HG03025 (cell line): ENCODE data around the gene TOP3B.
A peak's percentile ranks its signal among the peaks of the same experiment; 100 is the strongest.
"Not testable (repeated sequence)": the region's sequence is repeated elsewhere in the genome, so short reads cannot be mapped to it uniquely, and the experiment has no call there.

Experiments
- ATAC-seq: cut with Tn5 transposase; IDR thresholded peaks from one replicate; pipeline ENCODE4 v1.9.1; 2021; ENCODE audit warnings: mild to moderate bottlenecking, moderate library complexity; ENCODE audit not compliant: unreplicated experiment, low FRiP score

TOP3B gene

DNA sequence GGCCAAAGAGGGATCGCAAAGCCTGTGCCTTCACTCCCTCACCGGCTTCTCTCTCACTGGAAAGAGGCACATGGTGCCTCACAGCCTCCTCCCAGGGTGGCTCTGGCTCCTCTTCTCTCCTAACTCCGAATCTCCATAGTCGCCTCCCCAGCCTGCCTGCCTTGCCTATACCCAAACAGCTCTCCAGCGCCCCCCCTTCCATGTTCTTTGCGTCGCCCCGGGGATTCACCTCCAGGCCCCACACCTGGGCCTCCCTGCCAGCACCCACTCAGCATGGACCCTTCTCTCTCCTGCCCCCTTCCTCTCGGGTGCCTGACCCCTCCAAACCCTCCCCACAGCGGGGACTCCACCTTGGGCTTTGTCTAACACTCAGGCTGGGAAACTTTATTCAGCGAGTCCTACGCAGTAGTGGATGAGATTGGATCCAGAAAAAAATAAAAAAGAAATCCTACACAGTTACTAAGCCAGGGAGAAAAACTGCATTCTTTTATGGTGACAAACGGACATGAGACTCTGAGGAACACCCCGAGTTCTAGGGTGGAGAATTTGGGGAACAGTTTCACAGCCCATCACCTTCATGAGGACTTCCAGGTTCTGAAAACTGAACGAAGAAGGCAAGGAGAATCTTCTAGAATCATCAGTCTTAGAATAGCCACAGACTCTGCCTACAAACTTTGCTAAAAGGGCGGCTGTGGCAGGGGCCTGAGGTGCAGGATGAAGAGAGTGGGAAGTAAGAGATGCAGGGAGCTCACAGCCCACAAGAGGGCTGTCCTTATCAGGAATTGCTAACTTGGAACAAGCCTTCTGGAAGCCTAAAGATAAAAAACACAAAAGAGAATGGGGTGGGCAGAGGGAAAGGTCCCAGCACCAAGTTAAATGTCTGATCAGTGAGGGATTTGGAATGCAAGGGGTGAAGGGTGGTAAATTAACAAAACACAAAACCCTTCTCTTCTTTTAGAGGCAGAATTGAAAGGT is 35.3 kb downstream of the TOP3B start:
- no peak for ATAC-seq

GRCh38 chr22:21946262-21946925 is 36.2 kb downstream of the TOP3B start:
- ATAC-seq, result no peak

DNA sequence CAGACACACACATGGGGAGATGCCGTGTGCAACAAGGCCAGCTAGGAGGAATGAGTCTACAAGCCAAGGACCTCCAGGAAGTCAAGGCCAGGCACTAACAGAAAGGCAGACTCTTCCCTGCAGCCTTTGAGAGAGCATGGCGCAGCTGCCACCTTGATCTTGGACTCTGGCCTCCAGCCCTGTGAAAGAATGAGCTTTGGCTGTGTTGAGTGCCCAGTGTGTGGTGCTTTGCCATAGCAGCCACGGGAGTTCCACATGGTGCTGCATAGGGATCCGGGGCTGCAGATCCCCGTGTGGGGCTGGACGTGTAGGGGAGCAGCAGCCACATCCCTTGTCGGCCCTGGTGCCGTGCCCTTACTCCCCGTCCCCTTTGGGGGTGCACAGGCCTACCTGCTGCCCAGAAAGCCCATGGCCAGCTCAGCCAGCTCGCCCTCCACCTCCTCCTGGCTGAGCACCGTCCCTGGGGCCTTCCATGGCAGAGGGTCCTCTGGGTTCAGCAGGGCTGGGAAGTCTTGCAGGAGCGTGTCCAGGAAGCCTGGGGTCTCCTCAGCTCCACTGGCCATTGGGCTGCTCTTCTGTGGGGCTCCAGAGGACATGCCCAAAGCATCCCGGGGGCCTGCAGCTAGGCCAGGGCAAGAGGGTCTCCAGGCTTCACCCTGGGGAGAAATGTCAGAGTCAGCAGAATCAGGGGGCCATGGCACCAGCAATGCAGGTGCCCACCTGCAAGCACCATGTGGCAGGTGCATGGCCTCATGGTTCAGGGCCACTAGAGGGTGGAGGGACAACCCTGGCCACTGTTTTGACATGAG is 36.9 kb downstream of the TOP3B start:
- ATAC-seq, result no peak

DNA sequence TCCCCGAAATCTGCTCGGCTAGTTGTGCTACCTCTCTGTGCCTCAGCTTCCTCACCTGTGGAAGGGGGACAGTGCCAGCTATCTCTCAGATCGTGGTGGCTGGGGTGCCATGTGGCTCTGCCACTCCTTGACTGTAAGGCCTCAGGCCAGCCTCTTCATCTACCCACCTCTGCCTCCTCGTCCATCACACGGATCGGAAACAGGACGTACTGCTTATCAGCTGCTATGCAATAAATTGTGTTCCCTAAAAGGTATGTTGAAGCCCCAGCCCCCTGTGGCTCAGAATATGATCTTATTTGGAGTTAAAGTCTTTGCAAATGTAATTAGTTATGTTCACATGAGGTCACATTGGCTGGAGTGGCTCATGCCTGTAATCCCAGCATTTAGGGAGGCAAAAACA is 37.7 kb downstream of the TOP3B start:
- no peak for ATAC-seq

DNA sequence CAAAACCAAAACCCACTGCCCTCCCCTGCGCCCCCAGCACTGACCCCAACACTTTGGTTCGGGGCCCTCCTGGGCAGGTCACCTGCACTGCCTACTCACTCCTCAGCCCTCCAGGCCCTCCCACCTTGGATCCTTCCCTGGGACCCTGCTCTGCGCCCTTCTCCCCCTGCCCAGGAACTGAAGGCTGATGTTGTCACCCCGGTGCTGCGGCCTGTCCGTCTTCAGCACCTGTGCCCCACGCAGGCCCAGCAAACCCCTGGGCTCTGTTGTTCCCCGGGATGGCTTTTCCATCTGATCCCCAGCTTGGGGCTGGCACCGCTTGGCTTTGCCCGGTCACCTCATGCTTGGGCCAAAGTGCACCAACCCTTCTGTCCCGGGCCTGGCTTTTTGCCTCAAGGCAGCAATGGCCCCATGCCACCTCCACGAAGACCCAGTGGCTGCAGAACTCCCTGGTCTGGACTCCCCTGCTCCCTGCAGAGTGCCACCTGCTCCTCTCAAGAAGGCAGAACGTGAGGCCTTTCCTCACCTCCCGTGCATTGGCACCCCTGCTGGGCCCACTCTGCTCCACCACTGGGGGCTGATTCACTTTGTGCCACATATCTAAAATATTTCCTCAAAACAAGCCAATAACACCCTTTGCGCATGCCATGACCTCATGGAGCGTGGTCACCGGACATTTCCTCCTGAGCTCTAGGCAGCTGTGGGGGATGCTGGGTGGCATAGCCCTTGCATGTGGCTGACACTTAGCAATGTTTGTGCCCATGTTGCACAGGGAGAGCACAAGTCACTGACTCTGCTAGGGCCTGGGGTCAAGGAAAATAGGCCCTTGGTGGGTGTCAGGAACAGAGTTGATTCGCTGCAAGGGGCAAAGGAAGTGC is 38.8 kb downstream of the TOP3B start:
- ATAC-seq, result no peak

DNA sequence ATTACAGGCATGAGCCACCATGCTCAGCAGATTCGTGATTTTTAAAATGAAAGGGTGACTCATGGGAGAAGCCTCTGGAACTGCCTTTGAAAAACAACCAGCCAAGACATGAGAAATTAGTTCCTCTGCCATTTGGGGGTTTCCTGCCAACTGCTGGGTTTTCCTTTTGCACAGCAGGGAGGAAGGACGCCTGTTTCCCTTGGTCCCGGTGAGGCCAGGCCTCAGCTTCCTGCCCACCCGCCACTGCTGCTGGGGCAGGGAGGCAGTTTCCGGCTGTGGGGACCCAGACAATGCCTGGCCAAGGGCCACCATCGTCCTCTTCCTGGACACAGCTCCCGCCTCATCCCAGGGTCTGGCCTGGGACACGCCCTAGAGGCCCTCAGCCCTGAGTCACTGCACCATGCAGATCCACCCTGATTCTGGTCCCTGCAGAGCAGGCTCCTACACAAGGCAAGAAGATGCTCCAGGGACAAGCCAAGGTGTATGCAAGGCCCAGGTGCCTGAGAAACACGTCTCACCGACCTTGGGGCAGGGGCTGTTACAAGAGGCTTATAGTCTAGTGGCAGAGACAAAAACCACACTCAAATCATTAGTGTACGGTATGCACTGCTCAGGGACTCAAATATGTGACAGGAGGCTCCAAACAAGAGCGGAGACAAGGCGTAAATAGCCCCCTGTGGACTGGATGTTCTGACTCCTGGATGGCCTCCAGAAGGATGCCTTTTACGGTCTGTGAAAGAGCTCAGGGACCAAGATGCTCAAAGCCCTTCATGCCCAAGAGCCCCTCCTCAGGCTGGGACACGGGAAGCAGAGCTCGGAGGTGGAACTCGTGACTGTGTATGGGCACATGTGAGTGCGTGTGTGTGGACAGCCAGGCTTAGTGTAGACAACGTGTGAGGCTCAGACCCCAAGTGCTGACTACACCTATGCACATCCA is 39.9 kb downstream of the TOP3B start:
- no peak for ATAC-seq

DNA sequence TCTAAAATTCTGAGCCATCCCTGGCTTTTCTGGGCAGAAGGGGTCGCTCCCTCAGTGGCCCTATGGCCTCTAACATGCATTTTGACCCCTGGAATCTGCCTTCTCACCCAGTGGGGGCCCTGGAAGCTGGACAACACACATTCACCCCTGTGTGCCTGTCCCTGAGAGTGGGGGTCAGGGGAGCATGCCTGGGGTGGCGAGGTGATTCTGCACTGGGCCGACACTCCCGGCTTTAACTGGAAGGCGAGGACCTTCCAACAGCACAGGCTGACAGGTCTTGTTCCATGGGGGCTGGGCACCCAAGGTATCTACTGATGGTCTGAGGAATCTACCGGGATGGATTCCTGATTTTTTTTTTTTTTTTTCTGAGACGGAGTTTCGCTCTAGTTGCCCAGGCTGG is 40.7 kb downstream of the TOP3B start:
- ATAC-seq, result no peak

DNA sequence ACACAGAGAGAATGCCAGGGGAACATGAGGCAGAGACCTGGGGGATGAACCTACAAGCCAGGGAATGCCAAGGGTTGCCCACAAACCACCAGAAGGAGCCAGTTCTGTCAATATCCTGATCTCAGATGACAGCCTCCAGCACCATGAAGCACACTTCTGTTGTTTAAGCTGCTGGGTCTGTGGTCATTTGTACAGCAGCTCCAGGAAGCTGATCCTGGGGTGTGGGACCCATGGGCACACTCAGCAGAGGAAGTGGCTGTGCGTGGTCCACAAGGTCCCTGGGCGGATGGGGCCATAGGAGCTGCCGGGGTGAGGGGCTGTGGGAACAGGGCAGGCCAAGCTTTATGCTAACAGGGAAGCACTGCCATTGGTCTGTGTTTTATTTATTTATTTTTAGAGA is 42.1 kb downstream of the TOP3B start:
- ATAC-seq, result no peak

DNA sequence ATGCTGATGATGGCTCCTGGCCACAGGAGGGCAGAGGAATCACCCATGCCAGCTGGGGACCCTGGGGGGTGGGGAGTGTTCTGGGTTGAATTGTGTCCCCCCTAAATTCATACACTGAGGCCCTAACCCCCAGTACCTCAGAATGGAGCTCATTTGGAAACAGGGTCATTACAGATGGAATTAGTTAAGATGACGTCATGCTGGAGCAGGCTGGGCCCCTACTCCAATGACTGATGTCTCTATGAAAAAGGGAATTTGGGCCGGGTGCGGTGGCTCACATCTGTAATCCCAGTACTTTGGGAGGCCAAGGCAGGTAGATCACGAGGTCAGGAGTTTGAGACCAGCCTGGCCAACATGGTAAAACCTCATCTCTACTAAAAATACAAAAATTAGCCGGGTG is 42.7 kb downstream of the TOP3B start:
- ATAC-seq, result not testable (repeated sequence)

- ATAC-seq, result no peak
Observed at GRCh38 chr22:21939461-21939913, 43.1 kb downstream of the TOP3B start.

- ATAC-seq, result no peak
Observed at GRCh38 chr22:21938906-21939305, 43.7 kb downstream of the TOP3B start.

GRCh38 chr22:21938071-21938822 is 44.3 kb downstream of the TOP3B start:
- ATAC-seq, result peak; percentile 80

GRCh38 chr22:21937821-21938070 is 44.8 kb downstream of the TOP3B start:
- no peak for ATAC-seq

- no peak for ATAC-seq
Observed at GRCh38 chr22:21937041-21937820, 45.4 kb downstream of the TOP3B start.

DNA sequence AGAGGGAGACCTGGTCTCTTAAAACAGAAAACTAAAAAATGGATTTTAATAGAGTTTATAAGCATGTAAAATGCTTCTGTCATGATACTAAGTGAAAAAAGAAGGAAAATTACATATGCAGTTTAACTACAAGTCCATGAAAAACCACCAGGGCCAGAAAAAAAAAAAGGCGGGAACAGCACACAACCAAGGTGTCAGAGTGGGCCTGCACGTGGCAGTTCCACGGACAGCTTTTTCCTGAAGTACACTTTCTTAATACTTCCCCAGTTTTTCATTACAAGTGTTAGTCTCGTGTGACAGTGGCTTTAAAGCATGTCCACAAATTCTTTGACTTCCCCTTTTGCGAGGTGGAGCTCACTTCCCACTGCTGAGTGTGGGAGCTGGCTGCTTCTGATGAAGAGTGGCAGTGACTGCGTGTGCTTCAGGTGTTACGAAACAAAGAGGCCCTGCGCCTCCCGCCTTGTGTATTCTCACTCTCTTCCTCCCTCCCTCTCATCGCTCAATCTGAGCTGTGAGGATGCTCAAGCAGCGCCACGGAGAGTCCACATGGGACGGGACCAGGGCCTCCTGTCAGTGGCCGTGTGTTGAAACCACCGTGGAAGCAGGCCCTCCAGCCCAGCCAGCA is 46.3 kb downstream of the TOP3B start:
- no peak for ATAC-seq

DNA sequence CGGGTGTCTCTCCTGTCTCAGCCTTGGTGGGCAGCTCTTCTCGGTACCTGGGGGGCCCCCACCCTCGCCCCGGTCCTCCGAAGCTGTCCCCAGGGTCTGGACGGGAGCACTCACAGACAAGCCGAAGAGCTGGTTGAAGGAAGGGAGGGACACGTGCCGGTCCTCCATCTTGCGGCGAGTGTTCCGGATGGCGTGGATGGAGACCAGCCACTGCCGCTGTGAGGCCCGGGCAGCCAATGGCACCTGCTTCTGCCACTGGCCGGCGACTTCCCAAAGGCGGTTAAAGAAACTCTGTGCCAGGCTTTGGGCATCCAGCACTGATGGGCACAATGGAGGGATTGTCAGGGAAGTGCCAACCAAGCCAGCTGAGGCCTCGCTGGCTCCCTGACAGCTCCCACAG is 48.7 kb downstream of the TOP3B start:
- ATAC-seq, result no peak

GRCh38 chr22:21933413-21933812 is 49.2 kb downstream of the TOP3B start:
- ATAC-seq, result no peak
